ENCODE data around the gene ENTPD2. TPM values are rescaled to one million over a fixed set of nuclear protein-coding genes. Genes with fewer than 3 reads are reported as not detected.

The ENTPD2 gene
- polyA plus RNA-seq, 1 experiment, result not detected

GRCh38 chr9:137057545-137057944, 3.7 kb upstream of the ENTPD2 start:
- Histone ChIP-seq H3K27ac (ENCODE audit: low read depth, low read length) (no peak overlapping the region), H3K9me3 (ENCODE audit: control insufficient read depth, insufficient read depth, low read length) (no peaks in the 10 kb centered on the region; the same call in 1 of the 2 replicates), H3K27me3 (ENCODE audit: control insufficient read depth, insufficient read depth, low read length) (peaks cover 35% of the 10 kb centered on the region), H3K4me3 (ENCODE audit: low read depth, low read length) (no peak overlapping the region)
- ChIA-PET CTCF (interaction anchor here (1.5 to 1.8 kb wide), 2 partner anchors 11 kb away, joined by 5 to 20 read pairs; partner anchors contain the start of gene NPDC1), POLR2A (no interaction called here)
- no peak for TF ChIP-seq CTCF (IDR thresholded peaks at IDR 0.05; ENCODE audit: low read depth, low read length)
- no peak for DNase-seq (ENCODE audit: low read depth, low spot score)

- Histone ChIP-seq H3K9me3 (ENCODE audit: control insufficient read depth, insufficient read depth, low read length) (no peaks in the 10 kb centered on the region; the same call in 1 of the 2 replicates), H3K4me3 (ENCODE audit: low read depth, low read length) (no peak overlapping the region), H3K27ac (ENCODE audit: low read depth, low read length) (no peak overlapping the region), H3K27me3 (ENCODE audit: control insufficient read depth, insufficient read depth, low read length) (peaks cover 41% of the 10 kb centered on the region)
- POLR2A ChIA-PET, result no interaction called here
- no peak for DNase-seq (ENCODE audit: low read depth, low spot score)
- CTCF ChIA-PET, result interaction anchor here (1.5 to 5.0 kb wide), 2 partner anchors 9 to 10 kb away, joined by 15 to 58 read pairs; no protein-coding TSS in a partner anchor
- no peak for TF ChIP-seq CTCF (IDR thresholded peaks at IDR 0.05; ENCODE audit: low read depth, low read length)
These were observed 3.0 kb upstream of the ENTPD2 start for GRCh38 chr9:137056739-137057415.

- Histone ChIP-seq H3K9me3 (ENCODE audit: control insufficient read depth, insufficient read depth, low read length) (no peaks in the 10 kb centered on the region; the same call in 1 of the 2 replicates), H3K4me3 (ENCODE audit: low read depth, low read length) (no peak overlapping the region), H3K27ac (ENCODE audit: low read depth, low read length) (no peak overlapping the region), H3K27me3 (ENCODE audit: control insufficient read depth, insufficient read depth, low read length) (peaks cover 52% of the 10 kb centered on the region)
- no peak for DNase-seq (ENCODE audit: low read depth, low spot score)
- TF ChIP-seq CTCF (IDR thresholded peaks at IDR 0.05; ENCODE audit: low read depth, low read length), result no peak
- POLR2A ChIA-PET, result interaction anchor here (0.5 to 1.1 kb wide), 4 partner anchors 8 to 328 kb away, joined by 3 to 10 read pairs (median 4); partner anchors contain the start of gene SAPCD2
- CTCF ChIA-PET, result interaction anchor here (0.6 to 5.0 kb wide), 5 partner anchors 9 to 54 kb away, joined by 3 to 58 read pairs (median 9); no protein-coding TSS in a partner anchor
These were observed 1.8 kb upstream of the ENTPD2 start for GRCh38 chr9:137055385-137056364.

GRCh38 chr9:137054932-137055384, 1.1 kb upstream of the ENTPD2 start:
- Histone ChIP-seq H3K9me3 (ENCODE audit: control insufficient read depth, insufficient read depth, low read length) (no peaks in the 10 kb centered on the region; the same call in 1 of the 2 replicates), H3K4me3 (ENCODE audit: low read depth, low read length) (no peak overlapping the region), H3K27ac (ENCODE audit: low read depth, low read length) (no peak overlapping the region), H3K27me3 (ENCODE audit: control insufficient read depth, insufficient read depth, low read length) (peaks cover 57% of the 10 kb centered on the region)
- ChIA-PET CTCF (interaction anchor here (1.5 to 5.0 kb wide), 3 partner anchors 8 to 26 kb away, joined by 7 to 58 read pairs (median 15); no protein-coding TSS in a partner anchor), POLR2A (interaction anchor here (1.1 kb wide), 1 partner anchor 327 kb away, joined by 4 read pairs; no protein-coding TSS in a partner anchor)
- DNase-seq (ENCODE audit: low read depth, low spot score), result no peak
- TF ChIP-seq CTCF (IDR thresholded peaks at IDR 0.05; ENCODE audit: low read depth, low read length), result no peak

Measured in AG04450 (cell line).